ENCODE results near the gene SSBP3.

SSBP3 gene

GRCh38 chr1:54193453-54193852, 212.7 kb downstream of the SSBP3 start:
- peaks cover 56% of the 10 kb centered on the region for H3K36me3 ChIP-seq (ENCODE audit: insufficient read depth, insufficient read length, low read length)
- H3K9ac ChIP-seq (ENCODE audit: insufficient read length, low read depth) = no peak overlapping the region
- H3K4me3 ChIP-seq (ENCODE audit: insufficient read length, low read depth) = no peak overlapping the region
- H3K9me3 ChIP-seq (ENCODE audit: insufficient read depth, low read length) = no peaks in the 10 kb centered on the region
- no peak for DNase-seq (ENCODE audit: low read depth, low spot score)
- TF ChIP-seq SUZ12 (IDR thresholded peaks at IDR 0.05; ENCODE audit: extremely low read depth, insufficient read depth, insufficient read length) (no peak), ZNF274 (IDR thresholded peaks at IDR 0.05; ENCODE audit: low read depth, low read length) (no peak), YY1 (IDR thresholded peaks at IDR 0.05; ENCODE audit: insufficient read depth, insufficient read length) (no peak)
- H3K27me3 ChIP-seq (ENCODE audit: insufficient read depth, insufficient read length) = no peaks in the 10 kb centered on the region
- H3K4me1 ChIP-seq (ENCODE audit: insufficient read depth, insufficient read length) = no peaks in the 10 kb centered on the region

- Histone ChIP-seq H3K36me3 (ENCODE audit: insufficient read depth, insufficient read length, low read length) (peaks cover 67% of the 10 kb centered on the region), H3K4me1 (ENCODE audit: insufficient read depth, insufficient read length) (no peaks in the 10 kb centered on the region)
Measured at GRCh38 chr1:54191525-54191924, 214.7 kb downstream of the SSBP3 start.

GRCh38 chr1:54190526-54190925, 215.7 kb downstream of the SSBP3 start:
- Histone ChIP-seq H3K27me3 (ENCODE audit: insufficient read depth, insufficient read length) (no peaks in the 10 kb centered on the region), H3K9ac (ENCODE audit: insufficient read length, low read depth) (no peak overlapping the region), H3K9me3 (ENCODE audit: insufficient read depth, low read length) (no peaks in the 10 kb centered on the region), H3K4me1 (ENCODE audit: insufficient read depth, insufficient read length) (no peaks in the 10 kb centered on the region), H3K36me3 (ENCODE audit: insufficient read depth, insufficient read length, low read length) (peaks cover 61% of the 10 kb centered on the region), H3K4me3 (ENCODE audit: insufficient read length, low read depth) (no peak overlapping the region)
- DNase-seq (ENCODE audit: low read depth, low spot score) = no peak
- TF ChIP-seq SUZ12 (IDR thresholded peaks at IDR 0.05; ENCODE audit: extremely low read depth, insufficient read depth, insufficient read length) = no peak
- no peak for TF ChIP-seq ZNF274 (IDR thresholded peaks at IDR 0.05; ENCODE audit: low read depth, low read length)
- no peak for TF ChIP-seq YY1 (IDR thresholded peaks at IDR 0.05; ENCODE audit: insufficient read depth, insufficient read length)

More at GRCh38 chr1:54191525-54191924, 214.7 kb downstream of the SSBP3 start:
- Histone ChIP-seq H3K9me3 (ENCODE audit: insufficient read depth, low read length) (no peaks in the 10 kb centered on the region), H3K4me3 (ENCODE audit: insufficient read length, low read depth) (no peak overlapping the region), H3K9ac (ENCODE audit: insufficient read length, low read depth) (no peak overlapping the region), H3K27me3 (ENCODE audit: insufficient read depth, insufficient read length) (no peaks in the 10 kb centered on the region)
- TF ChIP-seq SUZ12 (IDR thresholded peaks at IDR 0.05; ENCODE audit: extremely low read depth, insufficient read depth, insufficient read length) (no peak), ZNF274 (IDR thresholded peaks at IDR 0.05; ENCODE audit: low read depth, low read length) (no peak), YY1 (IDR thresholded peaks at IDR 0.05; ENCODE audit: insufficient read depth, insufficient read length) (no peak)
- DNase-seq (ENCODE audit: low read depth, low spot score) = no peak

GRCh38 chr1:54188291-54188690, 217.9 kb downstream of the SSBP3 start:
- Histone ChIP-seq H3K4me1 (ENCODE audit: insufficient read depth, insufficient read length) (no peaks in the 10 kb centered on the region), H3K9me3 (ENCODE audit: insufficient read depth, low read length) (no peaks in the 10 kb centered on the region), H3K27me3 (ENCODE audit: insufficient read depth, insufficient read length) (no peaks in the 10 kb centered on the region), H3K4me3 (ENCODE audit: insufficient read length, low read depth) (no peak overlapping the region), H3K9ac (ENCODE audit: insufficient read length, low read depth) (no peak overlapping the region), H3K36me3 (ENCODE audit: insufficient read depth, insufficient read length, low read length) (peaks cover 48% of the 10 kb centered on the region)
- no peak for TF ChIP-seq YY1 (IDR thresholded peaks at IDR 0.05; ENCODE audit: insufficient read depth, insufficient read length)
- TF ChIP-seq ZNF274 (IDR thresholded peaks at IDR 0.05; ENCODE audit: low read depth, low read length) = no peak
- no peak for TF ChIP-seq SUZ12 (IDR thresholded peaks at IDR 0.05; ENCODE audit: extremely low read depth, insufficient read depth, insufficient read length)
- no peak for DNase-seq (ENCODE audit: low read depth, low spot score)

GRCh38 chr1:54186056-54186455, 220.1 kb downstream of the SSBP3 start:
- TF ChIP-seq YY1 (IDR thresholded peaks at IDR 0.05; ENCODE audit: insufficient read depth, insufficient read length) = no peak
- TF ChIP-seq ZNF274 (IDR thresholded peaks at IDR 0.05; ENCODE audit: low read depth, low read length) = no peak
- TF ChIP-seq SUZ12 (IDR thresholded peaks at IDR 0.05; ENCODE audit: extremely low read depth, insufficient read depth, insufficient read length) = no peak
- no peaks in the 10 kb centered on the region for H3K9me3 ChIP-seq (ENCODE audit: insufficient read depth, low read length)
- no peaks in the 10 kb centered on the region for H3K27me3 ChIP-seq (ENCODE audit: insufficient read depth, insufficient read length)
- H3K36me3 ChIP-seq (ENCODE audit: insufficient read depth, insufficient read length, low read length) = peaks cover 38% of the 10 kb centered on the region
- peaks cover 2% of the 10 kb centered on the region for H3K4me1 ChIP-seq (ENCODE audit: insufficient read depth, insufficient read length)
- DNase-seq (ENCODE audit: low read depth, low spot score) = no peak
- H3K4me3 ChIP-seq (ENCODE audit: insufficient read length, low read depth) = no peak overlapping the region
- no peak overlapping the region for H3K9ac ChIP-seq (ENCODE audit: insufficient read length, low read depth)

- Histone ChIP-seq H3K9ac (ENCODE audit: insufficient read length, low read depth) (no peak overlapping the region), H3K9me3 (ENCODE audit: insufficient read depth, low read length) (no peaks in the 10 kb centered on the region), H3K4me1 (ENCODE audit: insufficient read depth, insufficient read length) (peaks cover 2% of the 10 kb centered on the region), H3K27me3 (ENCODE audit: insufficient read depth, insufficient read length) (no peaks in the 10 kb centered on the region), H3K36me3 (ENCODE audit: insufficient read depth, insufficient read length, low read length) (peaks cover 28% of the 10 kb centered on the region), H3K4me3 (ENCODE audit: insufficient read length, low read depth) (no peak overlapping the region)
- no peak for TF ChIP-seq SUZ12 (IDR thresholded peaks at IDR 0.05; ENCODE audit: extremely low read depth, insufficient read depth, insufficient read length)
- no peak for TF ChIP-seq YY1 (IDR thresholded peaks at IDR 0.05; ENCODE audit: insufficient read depth, insufficient read length)
- TF ChIP-seq ZNF274 (IDR thresholded peaks at IDR 0.05; ENCODE audit: low read depth, low read length) = no peak
- DNase-seq (ENCODE audit: low read depth, low spot score) = no peak
Measured at GRCh38 chr1:54180701-54181360, 225.4 kb downstream of the SSBP3 start.

- Histone ChIP-seq H3K4me1 (ENCODE audit: insufficient read depth, insufficient read length) (peaks cover 2% of the 10 kb centered on the region), H3K9ac (ENCODE audit: insufficient read length, low read depth) (no peak overlapping the region), H3K27me3 (ENCODE audit: insufficient read depth, insufficient read length) (no peaks in the 10 kb centered on the region), H3K9me3 (ENCODE audit: insufficient read depth, low read length) (no peaks in the 10 kb centered on the region), H3K4me3 (ENCODE audit: insufficient read length, low read depth) (no peak overlapping the region), H3K36me3 (ENCODE audit: insufficient read depth, insufficient read length, low read length) (peaks cover 39% of the 10 kb centered on the region)
- DNase-seq (ENCODE audit: low read depth, low spot score) = no peak
- TF ChIP-seq ZNF274 (IDR thresholded peaks at IDR 0.05; ENCODE audit: low read depth, low read length) (no peak), YY1 (IDR thresholded peaks at IDR 0.05; ENCODE audit: insufficient read depth, insufficient read length) (no peak), SUZ12 (IDR thresholded peaks at IDR 0.05; ENCODE audit: extremely low read depth, insufficient read depth, insufficient read length) (no peak)
Measured at GRCh38 chr1:54178296-54179070, 227.7 kb downstream of the SSBP3 start.
